Measurements from ENCODE around the gene COX6A2. TPM values are rescaled to one million over a fixed set of nuclear protein-coding genes. Genes with fewer than 3 reads are reported as not detected.

The COX6A2 gene
- 1,514 TPM for total RNA-seq
- long read RNA-seq, transcript COX6A2-202 (2 exons, 353 nt) = minor isoform, 16 of 859 reads
- long read RNA-seq, transcript COX6A2-201 (3 exons, 440 nt) = major isoform, 832 of 859 reads
- long read RNA-seq, partial matches to known transcripts = 5 of 859 reads
- long read RNA-seq, other reads (novel, unspliced or antisense) = 6 of 859 reads

DNA sequence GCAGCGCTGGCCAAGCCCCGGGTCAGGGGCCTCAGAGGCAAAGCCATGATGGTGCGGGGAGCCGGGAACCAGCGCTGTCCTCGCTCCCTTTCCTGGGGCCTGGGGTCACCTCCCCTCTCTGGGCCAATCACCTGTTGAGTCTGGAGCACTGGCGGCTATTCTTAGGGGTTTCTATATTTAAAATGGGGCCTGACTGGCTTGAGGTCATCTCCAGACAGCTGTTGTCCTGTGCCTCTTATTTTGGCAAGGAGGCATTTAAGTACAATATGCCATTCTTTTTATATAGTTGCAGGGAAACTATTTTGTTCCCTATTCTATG lies at the start of gene COX6A2:
COX6A2 (minus strand) TSS at position 82 of the 319 bp plus-strand sequence; CDS start at position 47, 35 bp downstream.
- DNase-seq = peak; percentile 71
- ATAC-seq (ENCODE audit: poor library complexity) = peak; percentile 74
- intact Hi-C loops (cut with DNase I) = no loop called here

DNA sequence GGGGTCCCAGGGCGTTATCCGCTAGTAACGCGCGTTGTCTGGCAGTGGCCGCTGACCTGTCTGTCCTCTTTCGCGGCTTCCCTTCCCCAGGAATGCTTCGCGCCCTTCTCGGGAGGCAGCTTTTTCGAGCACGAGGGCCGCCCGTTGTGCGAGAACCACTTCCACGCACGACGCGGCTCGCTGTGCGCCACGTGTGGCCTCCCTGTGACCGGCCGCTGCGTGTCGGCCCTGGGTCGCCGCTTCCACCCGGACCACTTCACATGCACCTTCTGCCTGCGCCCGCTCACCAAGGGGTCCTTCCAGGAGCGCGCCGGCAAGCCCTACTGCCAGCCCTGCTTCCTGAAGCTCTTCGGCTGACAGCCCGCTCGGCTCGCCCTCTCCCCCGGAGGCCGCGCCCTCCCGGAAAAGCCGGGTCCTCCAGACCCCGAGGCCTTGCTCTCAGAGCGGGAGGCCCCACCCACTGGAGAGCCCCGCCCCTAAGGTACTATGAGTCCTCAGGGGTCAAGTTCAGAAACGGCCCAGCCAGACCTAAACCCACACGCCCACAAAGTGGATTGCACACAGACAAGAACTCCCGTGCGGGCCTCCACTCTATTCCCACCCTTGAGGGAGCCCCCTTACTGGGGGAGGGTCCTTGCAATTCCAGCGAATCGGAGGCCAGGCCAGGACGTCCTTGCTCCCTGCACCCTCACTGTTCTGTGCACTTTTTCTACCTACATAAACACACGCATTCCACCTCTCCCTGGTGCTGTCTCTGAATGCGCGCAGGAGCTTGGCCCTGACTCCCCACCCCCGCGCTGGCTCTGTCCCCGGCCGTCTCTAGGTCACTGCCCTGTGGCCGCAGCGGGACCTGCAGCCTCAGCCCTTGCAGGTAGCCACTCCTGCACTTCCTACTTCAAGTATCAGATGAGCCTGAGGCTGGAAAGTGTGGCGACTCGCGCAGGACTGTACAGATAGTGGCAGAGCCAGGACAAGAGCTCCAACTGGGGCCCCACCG lies 49.4 kb upstream of the COX6A2 start:
- no peak for DNase-seq
- intact Hi-C loops (cut with DNase I) = no loop called here
- ATAC-seq (ENCODE audit: poor library complexity) = peak; percentile 7

DNA sequence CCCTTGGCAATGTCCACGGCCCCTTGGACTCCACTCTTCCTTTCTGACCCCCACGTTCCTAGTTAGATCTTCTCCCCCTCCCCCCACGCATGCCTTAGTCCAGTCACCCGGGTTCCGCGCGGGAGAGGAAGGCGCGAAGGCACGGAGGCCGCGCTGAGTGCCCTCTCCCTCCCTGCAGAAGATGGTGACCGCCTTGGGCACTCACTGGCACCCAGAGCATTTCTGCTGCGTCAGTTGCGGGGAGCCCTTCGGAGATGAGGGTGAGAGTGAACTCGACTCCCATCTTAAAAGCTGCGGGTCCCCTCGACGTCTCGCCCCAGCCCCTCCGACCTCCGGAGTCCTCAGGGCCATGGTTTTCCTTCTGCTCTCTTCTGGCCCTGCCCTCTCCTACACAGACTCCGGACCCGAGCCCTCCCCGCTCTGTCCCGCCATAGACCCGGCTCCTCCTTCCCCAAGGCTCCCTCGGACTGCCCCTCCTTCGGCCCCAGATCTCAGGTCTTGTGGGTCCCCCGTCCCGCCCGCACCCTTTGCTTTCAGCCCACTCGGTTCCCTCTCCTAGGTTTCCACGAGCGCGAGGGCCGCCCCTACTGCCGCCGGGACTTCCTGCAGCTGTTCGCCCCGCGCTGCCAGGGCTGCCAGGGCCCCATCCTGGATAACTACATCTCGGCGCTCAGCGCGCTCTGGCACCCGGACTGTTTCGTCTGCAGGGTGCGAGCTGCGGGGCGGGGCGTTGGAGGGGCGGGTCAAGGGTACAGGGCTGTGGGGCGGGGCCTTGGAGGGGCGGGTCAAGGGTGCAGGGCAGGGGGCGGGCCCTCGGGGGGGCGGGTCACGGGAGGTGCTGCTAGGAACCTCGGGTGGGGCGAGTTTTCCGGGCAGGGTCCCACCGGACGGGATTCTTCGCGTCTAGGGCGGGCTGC lies 48.4 kb upstream of the COX6A2 start:
- peak; percentile 86 for DNase-seq
- ATAC-seq (ENCODE audit: poor library complexity) = peak; percentile 34
- intact Hi-C loops (cut with DNase I) = no loop called here

DNA sequence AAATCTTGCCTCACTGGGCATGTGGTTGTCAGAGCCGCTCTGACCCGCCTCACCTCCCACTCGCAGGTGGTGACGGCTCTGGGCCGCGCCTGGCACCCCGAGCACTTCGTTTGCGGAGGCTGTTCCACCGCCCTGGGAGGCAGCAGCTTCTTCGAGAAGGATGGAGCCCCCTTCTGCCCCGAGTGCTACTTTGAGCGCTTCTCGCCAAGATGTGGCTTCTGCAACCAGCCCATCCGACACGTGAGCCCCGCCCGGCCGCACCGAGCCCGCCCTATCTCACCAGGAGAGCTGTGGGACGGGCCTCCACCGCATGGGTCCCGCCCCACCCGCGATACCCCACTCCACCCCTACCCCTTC lies 47.8 kb upstream of the COX6A2 start:
- intact Hi-C loops (cut with DNase I) = no loop called here
- no peak for DNase-seq
- no peak for ATAC-seq (ENCODE audit: poor library complexity)

DNA sequence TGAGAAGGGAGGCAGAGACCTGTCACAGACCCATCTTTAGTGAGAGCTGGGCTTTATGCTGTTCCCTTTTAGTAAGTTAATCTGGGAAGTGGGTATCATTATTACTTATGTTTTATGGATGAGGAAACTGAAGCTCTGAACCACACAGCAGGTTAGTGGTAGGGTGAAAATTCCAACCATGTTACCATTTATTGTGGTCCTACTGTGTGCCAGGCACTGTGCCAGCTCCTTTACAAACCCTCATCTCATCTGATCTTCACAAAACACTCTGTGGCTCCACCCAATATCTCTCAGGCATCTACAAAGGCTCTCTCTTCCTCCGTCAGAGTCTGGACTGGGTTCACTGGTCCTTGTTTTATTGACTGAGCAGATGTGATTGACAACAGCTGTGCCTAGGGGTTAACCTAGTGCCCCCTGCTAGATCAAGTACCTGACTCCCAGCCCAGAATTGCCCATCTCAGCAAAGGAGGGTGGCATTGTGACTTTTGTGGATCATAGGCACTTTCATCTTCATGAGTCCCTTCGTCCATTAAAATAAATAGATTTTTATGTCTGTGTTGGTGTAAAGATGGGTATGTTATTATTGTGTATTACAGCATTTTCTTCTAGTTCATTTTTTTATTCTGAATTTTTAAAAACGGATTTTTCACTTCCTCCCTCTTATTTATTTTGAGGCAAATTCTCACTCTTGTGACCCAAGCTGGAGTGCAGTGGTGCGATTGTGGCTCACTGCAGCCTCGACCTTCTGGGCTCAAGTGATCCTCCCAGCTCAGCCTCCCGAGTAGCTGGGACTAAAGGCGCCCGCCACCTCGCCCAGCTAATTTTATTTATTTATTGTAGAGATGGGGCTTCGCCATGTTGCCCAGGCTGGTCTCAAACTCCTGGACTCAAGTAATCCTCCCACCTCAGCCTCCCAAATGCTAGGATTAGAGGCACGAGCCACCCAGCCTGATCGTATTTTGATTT lies 46.9 kb upstream of the COX6A2 start:
- DNase-seq (no peak), ATAC-seq (ENCODE audit: poor library complexity) (no peak)
- intact Hi-C loops (cut with DNase I) = no loop called here

DNA sequence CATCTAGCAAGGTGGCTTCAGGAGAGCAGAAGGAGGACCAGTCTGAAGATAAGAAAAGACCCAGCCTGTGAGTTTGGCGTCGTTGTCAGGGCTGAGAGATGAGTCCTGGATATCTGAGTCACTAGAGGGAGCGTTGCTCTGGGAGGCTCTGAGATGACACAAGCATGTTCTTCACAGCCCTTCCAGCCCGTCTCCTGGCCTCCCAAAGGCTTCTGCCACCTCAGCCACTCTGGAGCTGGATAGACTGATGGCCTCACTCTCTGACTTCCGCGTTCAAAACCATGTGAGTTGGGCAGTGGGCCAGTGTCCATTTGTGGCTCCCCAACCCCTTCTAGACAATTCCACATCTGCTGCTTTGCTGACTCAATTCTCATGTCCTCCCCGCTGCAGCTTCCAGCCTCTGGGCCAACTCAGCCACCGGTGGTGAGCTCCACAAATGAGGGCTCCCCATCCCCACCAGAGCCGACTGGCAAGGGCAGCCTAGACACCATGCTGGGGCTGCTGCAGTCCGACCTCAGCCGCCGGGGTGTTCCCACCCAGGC lies 46.1 kb upstream of the COX6A2 start:
- DNase-seq = no peak
- intact Hi-C loops (cut with DNase I) = no loop called here
- no peak for ATAC-seq (ENCODE audit: poor library complexity)

DNA sequence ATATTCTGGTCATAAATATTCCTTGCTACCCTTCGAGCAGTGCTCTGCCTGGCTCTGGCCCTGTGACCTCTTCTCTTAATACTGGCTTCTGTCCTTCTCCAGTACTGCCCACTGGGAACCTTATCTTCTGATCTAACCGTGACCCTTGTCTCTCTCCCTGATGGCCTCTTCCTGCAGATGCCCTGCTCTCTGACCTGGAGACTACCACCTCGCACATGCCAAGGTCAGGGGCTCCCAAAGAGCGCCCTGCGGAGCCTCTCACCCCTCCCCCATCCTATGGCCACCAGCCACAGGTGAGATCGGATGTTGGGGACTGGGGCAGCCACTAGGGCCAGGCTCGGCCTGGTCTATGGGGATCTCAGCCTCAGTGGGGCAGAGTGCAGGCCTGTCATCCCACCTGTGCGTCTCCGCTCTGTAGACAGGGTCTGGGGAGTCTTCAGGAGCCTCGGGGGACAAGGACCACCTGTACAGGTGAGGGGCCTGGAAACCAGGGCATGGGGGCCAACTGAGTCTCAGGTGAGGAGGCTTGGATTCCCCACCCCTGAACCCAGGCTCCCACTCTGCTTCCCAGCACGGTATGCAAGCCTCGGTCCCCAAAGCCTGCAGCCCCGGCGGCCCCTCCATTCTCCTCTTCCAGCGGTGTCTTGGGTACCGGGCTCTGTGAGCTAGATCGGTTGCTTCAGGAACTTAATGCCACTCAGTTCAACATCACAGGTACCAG lies 45.3 kb upstream of the COX6A2 start:
- intact Hi-C loops (cut with DNase I) = no loop called here
- DNase-seq (no peak), ATAC-seq (ENCODE audit: poor library complexity) (no peak)

DNA sequence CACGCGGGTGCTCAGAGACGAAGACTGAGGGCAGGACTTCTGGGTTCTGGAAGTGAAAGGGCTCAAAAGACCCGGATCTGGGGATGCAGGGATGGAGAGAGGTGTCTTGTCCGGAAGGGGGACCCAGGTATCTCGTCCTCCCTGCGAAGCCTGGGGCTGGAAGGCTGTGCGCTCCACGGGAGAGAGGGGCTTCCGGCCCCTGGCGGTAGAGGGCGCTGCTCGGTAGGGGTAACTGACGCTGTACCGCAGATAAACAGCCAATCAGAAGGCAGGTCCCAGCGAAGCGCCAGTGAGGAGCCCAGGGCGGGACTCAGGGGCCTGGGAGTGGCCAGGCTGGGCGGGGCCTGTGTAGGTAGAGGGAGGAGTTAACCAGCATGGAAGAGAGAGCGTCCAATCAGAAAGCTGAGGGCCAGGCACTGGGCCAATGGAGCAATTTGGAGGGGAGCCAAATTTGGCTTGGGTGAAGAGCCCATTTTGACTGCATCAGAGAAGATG lies 44.6 kb upstream of the COX6A2 start:
- intact Hi-C loops (cut with DNase I) = no loop called here
- peak; percentile 88 for ATAC-seq (ENCODE audit: poor library complexity)
- peak; percentile 93 for DNase-seq

DNA sequence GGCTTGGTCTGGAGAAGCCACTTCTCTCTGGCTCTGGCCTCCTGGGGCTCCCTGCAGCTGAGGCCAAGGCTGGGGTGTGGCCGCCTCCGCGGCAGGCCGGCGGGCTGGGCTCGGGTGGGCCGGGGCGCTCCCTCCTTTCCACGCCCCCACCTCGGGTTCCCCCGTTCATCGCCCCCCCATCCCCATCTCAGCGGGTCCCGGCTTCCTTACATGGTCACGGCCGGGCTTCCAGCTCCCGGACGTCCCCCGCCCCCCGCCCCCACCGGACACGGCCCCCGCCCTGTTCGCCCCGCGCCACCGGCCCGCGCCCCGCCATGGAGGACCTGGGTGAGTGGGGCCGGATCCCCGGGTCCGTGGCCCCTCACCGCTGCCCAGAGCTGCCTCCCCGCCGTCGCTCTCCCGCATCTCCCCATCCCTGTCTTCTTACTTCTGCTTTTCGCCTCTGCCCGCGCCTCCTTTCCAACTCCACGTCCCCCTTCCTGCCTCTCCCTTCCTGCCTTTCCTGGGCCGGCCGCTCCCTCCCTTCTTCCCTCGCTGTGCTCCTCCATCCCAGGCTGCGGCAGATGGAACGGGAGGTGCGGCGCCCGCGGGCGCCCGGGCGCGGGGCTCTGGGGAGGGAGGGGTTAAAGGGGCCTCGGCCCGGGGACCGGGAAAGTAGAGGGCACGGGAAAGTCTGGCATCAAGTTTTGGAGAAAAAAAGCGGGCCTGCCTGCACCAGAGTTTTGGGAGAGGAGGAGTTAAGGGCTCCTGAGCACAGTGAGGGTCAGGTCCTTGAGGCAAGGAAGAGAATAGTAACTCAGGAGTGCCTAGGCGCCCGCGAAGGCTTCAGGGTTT lies 43.9 kb upstream of the COX6A2 start, which contains the start of gene TGFB1I1:
TGFB1I1 (plus strand) TSS at position 278 of the 834 bp plus-strand sequence; CDS start at position 315, 37 bp downstream.
- intact Hi-C loops (cut with DNase I) = no loop called here
- peak; percentile 84 for DNase-seq
- peak; percentile 71 for ATAC-seq (ENCODE audit: poor library complexity)

DNA sequence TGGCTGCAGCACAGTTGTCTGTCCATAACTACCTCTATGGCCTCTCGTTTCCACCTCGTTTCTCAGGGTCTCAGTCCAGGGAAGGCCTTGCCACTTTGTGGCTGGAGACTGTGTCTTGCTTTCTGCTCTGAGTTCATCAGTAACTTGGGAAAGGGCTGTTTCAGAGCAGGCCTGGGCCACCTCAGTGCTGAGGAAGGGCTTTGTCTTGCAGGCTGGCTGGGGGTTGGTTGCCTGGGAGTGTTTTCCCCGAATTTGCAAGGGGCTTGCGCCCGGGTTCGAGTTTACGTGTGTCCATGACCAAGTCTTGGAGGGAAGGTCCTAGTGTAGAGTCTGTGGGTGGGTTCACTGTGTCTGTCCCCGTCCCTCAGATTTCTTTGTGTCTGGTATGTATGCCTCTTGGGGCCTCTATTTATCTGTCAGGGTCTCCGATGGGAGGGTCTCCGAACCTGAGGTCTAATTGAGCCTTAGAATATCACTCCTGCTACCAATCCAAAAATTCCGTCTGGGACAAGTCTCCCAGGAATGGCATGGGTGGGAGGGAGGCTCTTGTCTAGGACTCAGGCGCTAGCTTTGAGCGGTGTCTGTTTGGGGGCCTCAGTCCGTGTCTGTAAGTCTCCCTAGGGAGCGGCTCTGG lies 43.2 kb upstream of the COX6A2 start:
- intact Hi-C loops (cut with DNase I) = no loop called here

DNA sequence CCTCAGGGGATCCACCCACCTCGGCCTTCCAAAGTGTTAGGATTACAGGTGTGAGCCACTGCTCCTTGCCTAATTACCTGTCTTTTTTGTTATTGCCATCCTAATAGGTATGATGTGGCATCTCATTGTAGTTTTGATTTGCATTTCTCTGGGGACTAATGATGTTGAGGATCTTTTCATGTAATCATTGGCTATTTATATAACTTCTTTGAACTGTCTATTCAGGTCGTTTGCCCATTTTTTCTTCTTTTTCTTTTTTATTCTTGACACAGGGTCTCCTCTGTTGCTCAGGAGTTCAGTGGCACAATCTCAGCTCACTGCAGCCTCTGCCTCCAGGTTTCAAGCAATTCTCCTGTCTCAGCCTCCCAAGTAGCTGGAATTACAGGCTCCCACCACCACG lies 42.5 kb upstream of the COX6A2 start:
- ATAC-seq (ENCODE audit: poor library complexity) (no peak), DNase-seq (no peak)
- intact Hi-C loops (cut with DNase I) = no loop called here

More for the DNA sequence above, 43.2 kb upstream of the COX6A2 start:
- DNase-seq = no peak
- no peak for ATAC-seq (ENCODE audit: poor library complexity)

DNA sequence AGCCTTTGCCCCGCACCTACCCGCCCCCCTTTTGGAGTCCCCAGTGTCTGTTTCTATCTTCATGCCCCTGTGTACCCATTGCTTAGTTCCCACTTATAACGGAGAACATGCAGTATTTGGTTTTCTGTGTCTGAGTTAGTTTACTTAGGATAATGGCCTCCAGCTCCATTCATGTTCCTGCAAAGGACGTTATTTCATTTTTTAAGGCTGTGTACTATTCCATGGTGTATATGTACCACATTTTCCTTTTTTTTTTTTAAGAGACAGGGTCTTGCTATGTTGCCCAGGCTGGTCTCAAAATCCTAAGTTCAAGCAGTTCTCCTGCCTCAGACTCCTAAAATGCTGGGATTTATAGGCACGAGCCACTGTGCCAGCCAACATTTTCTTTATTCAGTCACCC lies 39.7 kb upstream of the COX6A2 start:
- DNase-seq (no peak), ATAC-seq (ENCODE audit: poor library complexity) (no peak)
- intact Hi-C loops (cut with DNase I) = no loop called here

DNA sequence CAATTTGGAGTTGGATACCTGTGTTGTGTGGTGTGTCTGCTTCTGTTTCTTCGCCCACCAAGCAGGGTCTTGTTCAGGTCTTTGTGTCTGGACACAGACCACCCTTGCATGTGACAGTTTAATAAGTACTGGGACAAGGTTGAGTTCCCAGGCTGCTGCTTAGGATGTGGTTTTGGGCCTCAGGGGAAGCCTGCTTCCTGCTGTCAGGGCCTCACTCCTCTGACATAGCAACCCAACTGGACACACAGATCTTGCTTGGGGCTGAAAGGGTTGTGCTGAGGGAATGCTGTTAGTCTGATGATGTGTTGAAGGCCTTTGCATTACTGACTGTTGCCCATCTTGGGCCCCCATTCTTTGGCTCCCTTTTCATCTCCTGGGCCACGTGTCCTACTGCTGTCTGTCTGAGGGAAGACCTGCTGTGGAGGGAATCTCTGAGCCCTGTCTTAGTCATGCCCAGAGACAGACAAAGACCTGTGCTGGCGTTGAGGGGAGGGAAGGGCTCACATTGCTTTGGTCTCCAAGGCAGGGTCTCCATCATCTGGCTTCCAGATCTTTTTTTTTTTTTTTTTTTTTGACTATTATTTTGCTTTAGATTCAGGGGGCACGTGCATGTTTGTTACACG lies 39.1 kb upstream of the COX6A2 start:
- no peak for ATAC-seq (ENCODE audit: poor library complexity)
- DNase-seq = peak; percentile 10
- intact Hi-C loops (cut with DNase I) = no loop called here

DNA sequence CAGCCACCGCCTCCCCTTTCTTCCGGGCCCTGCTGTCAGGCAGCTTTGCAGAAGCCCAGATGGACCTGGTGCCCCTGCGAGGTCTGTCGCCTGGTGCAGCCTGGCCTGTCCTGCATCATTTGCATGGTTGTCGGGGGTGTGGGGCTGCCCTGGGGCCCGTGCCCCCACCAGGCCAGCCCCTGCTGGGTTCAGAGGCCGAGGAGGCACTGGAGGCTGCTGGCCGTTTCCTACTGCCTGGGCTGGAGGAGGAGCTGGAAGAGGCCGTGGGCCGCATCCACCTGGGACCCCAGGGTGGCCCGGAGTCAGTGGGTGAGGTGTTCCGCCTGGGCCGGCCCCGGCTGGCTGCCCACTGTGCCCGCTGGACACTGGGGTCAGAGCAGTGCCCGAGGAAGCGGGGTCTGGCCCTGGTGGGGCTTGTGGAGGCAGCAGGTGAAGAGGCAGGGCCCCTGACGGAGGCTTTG lies 38.3 kb upstream of the COX6A2 start:
- ATAC-seq (ENCODE audit: poor library complexity) = no peak
- DNase-seq = peak; percentile 34
- intact Hi-C loops (cut with DNase I) = no loop called here

DNA sequence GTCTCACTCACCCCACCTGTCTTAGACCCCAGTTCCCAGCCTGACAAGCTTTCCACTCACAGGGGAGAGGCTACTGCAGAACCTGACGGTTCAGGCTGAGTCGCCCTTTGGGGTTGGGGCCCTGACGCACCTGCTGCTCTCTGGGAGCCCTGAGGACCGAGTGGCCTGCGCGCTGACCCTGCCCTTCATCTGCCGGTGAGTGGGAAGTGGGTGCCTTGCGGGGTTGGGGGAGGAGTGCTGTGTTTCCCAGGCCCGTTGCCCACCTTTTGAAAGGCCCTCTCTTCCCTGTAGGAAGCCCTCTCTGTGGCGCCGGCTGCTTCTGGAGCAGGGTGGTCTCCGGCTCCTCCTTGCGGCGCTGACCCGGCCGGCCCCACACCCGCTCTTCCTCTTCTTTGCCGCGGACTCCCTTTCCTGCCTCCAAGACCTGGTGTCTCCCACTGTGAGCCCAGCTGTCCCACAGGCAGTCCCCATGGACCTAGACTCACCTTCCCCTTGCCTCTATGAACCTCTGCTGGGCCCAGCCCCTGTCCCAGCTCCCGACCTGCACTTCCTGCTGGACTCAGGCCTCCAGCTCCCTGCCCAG lies 37.7 kb upstream of the COX6A2 start:
- no peak for ATAC-seq (ENCODE audit: poor library complexity)
- DNase-seq = peak; percentile 28
- intact Hi-C loops (cut with DNase I) = no loop called here

Measured in Right ventricle myocardium superior (tissue), 1 donor.